ENCODE measurements around the gene BAHCC1. TPM values are rescaled to one million over a fixed set of nuclear protein-coding genes. Genes with fewer than 3 reads are reported as not detected.

Gene BAHCC1
- total and polyA plus RNA-seq, 2 of the 4 experiments (the other 2 are of a cell fraction): 0.36 to 7.8 TPM

- POLR2A ChIA-PET (ENCODE audit: unreplicated experiment): no interaction called here
- peak overlapping the region; percentile 86 for H3K27ac ChIP-seq (ENCODE audit: insufficient read depth, low read length)
- dilution Hi-C loops (cut with HindIII; ENCODE audit: low sequenced_read_pairs, unreplicated experiment) (no loop called here), intact Hi-C loops (cut with micrococcal nuclease) (no loop called here), in situ Hi-C loops (cut with MboI; ENCODE audit: low sequenced_read_pairs) (no loop called here)
- peak overlapping the region; percentile 95 for H3K23ac ChIP-seq (ENCODE audit: low read depth, low read length)
- peak overlapping the region; percentile 5; the same call in 1 of the 2 replicates for H3K18ac ChIP-seq (ENCODE audit: low read depth, low read length)
- H4K91ac ChIP-seq (ENCODE audit: insufficient read depth, low read depth, low read length): peak overlapping the region; percentile 90
- BruUV-seq (replicated peaks): no TSS peak
- H2BK5ac ChIP-seq (ENCODE audit: low read depth, low read length, poor library complexity, severe bottlenecking): peak overlapping the region; percentile 64
- H3K14ac ChIP-seq (replicated peaks; ENCODE audit: low read depth, low read length): peak overlapping the region; percentile 98
- CTCF ChIA-PET: interaction anchor here (1.0 kb wide), 1 partner anchor 12 kb away, joined by 4 read pairs; no protein-coding TSS in a partner anchor
- H3K9me1 ChIP-seq (ENCODE audit: insufficient read depth, low read length): peaks cover 2% of the 10 kb centered on the region; the same call in 1 of the 2 replicates
- peak overlapping the region; percentile 78 for H3K9ac ChIP-seq (ENCODE audit: low read depth, low read length)
- no peaks in the 10 kb centered on the region for H4K20me1 ChIP-seq (ENCODE audit: insufficient read depth, low read length)
- ATAC-seq (ENCODE audit: low read depth): peak; percentile 88
- H2BK20ac ChIP-seq (ENCODE audit: low read depth, low read length): no peak overlapping the region
- H2BK15ac ChIP-seq (ENCODE audit: low read depth, low read length): no peak overlapping the region
- H3K36me3 ChIP-seq (ENCODE audit: control insufficient read depth, insufficient read depth, low read length): no peaks in the 10 kb centered on the region
- H3K4me3 ChIP-seq (ENCODE audit: insufficient read depth, low read depth, low read length): peak overlapping the region; percentile 54
- H3K9me3 ChIP-seq (ENCODE audit: control insufficient read depth, insufficient read depth, low read length): no peaks in the 10 kb centered on the region
- peak overlapping the region; percentile 99 for H2AFZ ChIP-seq (replicated peaks; ENCODE audit: low read length, poor library complexity)
- TF ChIP-seq FOS (IDR thresholded peaks at IDR 0.05; ENCODE audit: low read depth, low read length): no peak
- TF ChIP-seq MAZ (IDR thresholded peaks at IDR 0.05; ENCODE audit: borderline replicate concordance, low read depth, low read length): peak; percentile 57; the same call in 1 of the 2 replicates
- no peak for TF ChIP-seq SMC3 (IDR thresholded peaks at IDR 0.05; ENCODE audit: low read depth, low read length)
- TF ChIP-seq ELK1 (IDR thresholded peaks at IDR 0.05; ENCODE audit: borderline replicate concordance, low read depth, low read length): no peak
- TF ChIP-seq RCOR1 (IDR thresholded peaks at IDR 0.05; ENCODE audit: insufficient replicate concordance, low read length): no peak
- TF ChIP-seq RFX5 (IDR thresholded peaks at IDR 0.05; ENCODE audit: low read depth, low read length): no peak
- TF ChIP-seq USF2 (IDR thresholded peaks at IDR 0.05; ENCODE audit: low read depth, low read length): no peak
- TF ChIP-seq MXI1 (IDR thresholded peaks at IDR 0.05; ENCODE audit: borderline replicate concordance, low read depth, low read length): 0 out of 2 replicates have a peak, but pooled peaks have one; percentile 37
- TF ChIP-seq NFE2L2 (IDR thresholded peaks at IDR 0.05; ENCODE audit: low read depth, low read length): no peak
- peak; percentile 85 for TF ChIP-seq POLR2A (IDR thresholded peaks at IDR 0.05; ENCODE audit: low read depth, low read length)
- TF ChIP-seq RAD21 (IDR thresholded peaks at IDR 0.05; ENCODE audit: low read length): no peak
- TF ChIP-seq MAFK (IDR thresholded peaks at IDR 0.05; ENCODE audit: low read depth, low read length): no peak
- no peak for TF ChIP-seq CEBPB (IDR thresholded peaks at IDR 0.05; ENCODE audit: low read depth, low read length)
- no peak for TF ChIP-seq BHLHE40 (IDR thresholded peaks at IDR 0.05; ENCODE audit: low read depth, low read length)
- TF ChIP-seq CHD1 (IDR thresholded peaks at IDR 0.05; ENCODE audit: low read depth, low read length): no peak
- 8% methylated on average over 50 of the region's 87 CpGs; no CpG with 5 or more reads in 1 of the 2 experiments for WGBS, 2 experiments (ENCODE audit: extremely low coverage in 2 of 2, insufficient read length in 1 of 2)
- peaks cover 7% of the 10 kb centered on the region; the same call in 1 of the 2 replicates for H3K4me1 ChIP-seq (ENCODE audit: control insufficient read depth, insufficient read depth, low read length)
- peak overlapping the region; percentile 92 for H2AK5ac ChIP-seq (ENCODE audit: low read depth, low read length)
- H3K4ac ChIP-seq (ENCODE audit: low read depth, low read length): peak overlapping the region; percentile 98
- peak overlapping the region; percentile 65; the same call in 1 of the 2 replicates for H4K5ac ChIP-seq (ENCODE audit: low read depth, low read length)
- H3K79me1 ChIP-seq (ENCODE audit: low read depth in 1 of 2, low read length in 2 of 2): peaks cover 2 to 3% of the 10 kb centered on the region in 2 experiments; a peak in 2 of 4 replicates
- peak overlapping the region; percentile 70 for H3K4me2 ChIP-seq (ENCODE audit: low read depth, low read length)
- peak overlapping the region; percentile 14; the same call in 1 of the 2 replicates for H3K56ac ChIP-seq (ENCODE audit: extremely low read depth, insufficient read depth, low read length)
- peak; percentile 60 for DNase-seq
- peak overlapping the region; percentile 90 to 99 for H4K8ac ChIP-seq (ENCODE audit: low read depth in 2 of 2, low read length in 2 of 2)
- H2BK120ac ChIP-seq (ENCODE audit: low read depth, low read length): peak overlapping the region; percentile 68; the same call in 1 of the 2 replicates
- H2AK9ac ChIP-seq (replicated peaks; ENCODE audit: low read depth, low read length, poor library complexity): peak overlapping the region; percentile 98
- H3K27me3 ChIP-seq (ENCODE audit: control insufficient read depth, insufficient read depth, low read length): peaks cover 7% of the 10 kb centered on the region; the same call in 1 of the 2 replicates
Observed at GRCh38 chr17:81487487-81488275, 92.4 kb downstream of the BAHCC1 start.
